HCT116 (cell line): ENCODE measurements around the gene RAPGEF2. TPM values are rescaled to one million over a fixed set of nuclear protein-coding genes. Genes with fewer than 3 reads are reported as not detected.
"Not testable (repeated sequence)": the region's sequence is repeated elsewhere in the genome, so short reads cannot be mapped to it uniquely, and the experiment has no call there.

Source experiments
- ATAC-seq: fragments of 200-7000 bp; cut with Tn5 transposase; 2 replicates; pipeline ENCODE4 v1.9.1; 2020; ENCODE audit warnings: mild to moderate bottlenecking, moderate library complexity
- BruUV-seq: library from RNA; stranded (reverse); fragments of 400-500 nt; replicated peaks from 2 replicates; lab custom pipeline; 2021; lab: Mats Ljungman, UMichigan
- CTCF ChIA-PET: fragments of 300-600 bp; sonication (Branson Sonifier 250); formaldehyde crosslinking; loops from one replicate; lab custom pipeline; 2021; ENCODE audit warnings: antibody characterized with exemption; lab: Charles Lee
- POLR2A ChIA-PET: fragments of 300-600, 350-600 bp; sonication (Branson Sonifier 250); formaldehyde crosslinking; loops from one replicate; lab custom pipeline; 2021; ENCODE audit warnings: antibody characterized with exemption; lab: Charles Lee
- RAD21 ChIA-PET, 2 experiments: fragments of 300-600 bp; sonication (Branson Sonifier 250); formaldehyde crosslinking; loops; one replicate each; lab custom pipeline; 2023; ENCODE audit warnings: low total read pairs in 2 of 2; ENCODE audit not compliant: uncharacterized antibody in 2 of 2, unreplicated experiment in 2 of 2, low non-redundant PET in 1 of 2; lab: Charles Lee
- DNase-seq: peaks from one replicate; pipeline ENCODE4 v3.0.0-alpha.2; 2010; ENCODE audit warnings: low read depth, low spot score
- H2AFZ ChIP-seq: fragments of 200-600 bp; shearing (Covaris generic), sonication (generic); 2 replicates; pipeline ENCODE4 v1.6.1; 2017; ENCODE audit warnings: low read depth, mixed run types, mixed read lengths, antibody characterized with exemption, low read length; ENCODE audit not compliant: poor library complexity, severe bottlenecking
- H3K27ac ChIP-seq: 2 replicates; pipeline ENCODE4 v1.5.1; 2012; ENCODE audit warnings: low read depth, low read length
- H3K27me3 ChIP-seq: fragments of 200-600 bp; sonication (generic); 2 replicates; pipeline ENCODE4 v1.6.1; 2016; ENCODE audit warnings: mixed run types, low read length, mixed read lengths; ENCODE audit not compliant: insufficient read depth
- H3K36me3 ChIP-seq, 2 experiments: fragments of 200-500 bp in 1 of 2; fragments of 200-600 bp in 1 of 2; sonication (Bioruptor generic) in 1 of 2; sonication (generic) in 1 of 2; 2 replicates each; pipeline versions ENCODE4 v1.5.1 to v1.6.1; 2014 to 2016; ENCODE audit warnings: low read length in 2 of 2, inconsistent platforms in 1 of 2, mixed read lengths in 1 of 2, mixed run types in 1 of 2; ENCODE audit not compliant: insufficient read depth in 2 of 2, control insufficient read depth in 1 of 2
- H3K4me1 ChIP-seq, 2 experiments: fragments of 200-600 bp in 1 of 2; sonication (generic) in 1 of 2; 2 replicates each; pipeline versions ENCODE4 v1.5.1 to v1.6.1; 2012 to 2017; ENCODE audit warnings: low read length in 2 of 2, inconsistent platforms in 1 of 2, mild to moderate bottlenecking in 1 of 2, mixed read lengths in 1 of 2, mixed run types in 1 of 2, moderate library complexity in 1 of 2; ENCODE audit not compliant: insufficient read depth in 2 of 2, control insufficient read depth in 1 of 2
- H3K4me2 ChIP-seq: fragments of 200-600 bp; sonication (generic); 2 replicates; pipeline ENCODE4 v1.6.1; 2017; ENCODE audit warnings: mixed run types, low read length, mixed read lengths
- H3K4me3 ChIP-seq, 2 experiments: fragments of 200-600 bp in 1 of 2; sonication (generic) in 1 of 2; replicated peaks in 1 of 2; 2 replicates each; pipeline ENCODE4 v1.5.1; 2011 to 2016; ENCODE audit warnings: low read length in 2 of 2, control low read depth in 1 of 2, low read depth in 1 of 2, mild to moderate bottlenecking in 1 of 2, mixed read lengths in 1 of 2, mixed run types in 1 of 2
- H3K79me2 ChIP-seq: fragments of 200-600 bp; sonication (generic); 2 replicates; pipeline ENCODE4 v1.6.1; 2017; ENCODE audit warnings: mild to moderate bottlenecking, mixed run types, low read length, moderate library complexity, mixed read lengths; ENCODE audit not compliant: insufficient read depth
- H3K9ac ChIP-seq: fragments of 200-600 bp; sonication (generic); 2 replicates; pipeline ENCODE4 v1.6.1; 2016; ENCODE audit warnings: low read length, mixed read lengths
- H3K9me2 ChIP-seq: fragments of 200-600 bp; sonication (generic), shearing (Covaris generic); 2 replicates; pipeline ENCODE4 v1.6.1; 2017; ENCODE audit warnings: mixed run types, mild to moderate bottlenecking, moderate library complexity; ENCODE audit not compliant: insufficient read depth
- H3K9me3 ChIP-seq, 2 experiments: fragments of 200-500 bp in 1 of 2; fragments of 200-600 bp in 1 of 2; sonication (Bioruptor generic) in 1 of 2; sonication (generic) in 1 of 2; 2 replicates each; pipeline ENCODE4 v1.6.1; 2014 to 2017; ENCODE audit warnings: low read length in 2 of 2, mixed read lengths in 2 of 2, inconsistent platforms in 1 of 2, low read depth in 1 of 2, mild to moderate bottlenecking in 1 of 2, mixed run types in 1 of 2, moderate library complexity in 1 of 2; ENCODE audit not compliant: control insufficient read depth in 1 of 2, insufficient read depth in 1 of 2
- H4K20me1 ChIP-seq: fragments of 200-600 bp; sonication (generic), shearing (Covaris generic); 2 replicates; pipeline ENCODE4 v1.6.1; 2017; ENCODE audit warnings: mixed run types, mild to moderate bottlenecking, moderate library complexity; ENCODE audit not compliant: insufficient read depth
- CEBPB ChIP-seq: IDR thresholded peaks from 2 replicates; pipeline ENCODE4 v1.6.1; 2012; ENCODE audit warnings: low read depth
- CTCF ChIP-seq, 3 experiments: fragments of 200-600 bp in 1 of 3; sonication (generic) in 1 of 3; IDR thresholded peaks in 2 of 3; conservative IDR thresholded peaks in 1 of 3; 2 replicates each; pipeline ENCODE4 v1.5.1; 2012 to 2017; ENCODE audit warnings: low read depth in 2 of 3, low read length in 2 of 3, antibody characterized with exemption in 1 of 3, borderline replicate concordance in 1 of 3, control low read depth in 1 of 3, mild to moderate bottlenecking in 1 of 3, mixed read lengths in 1 of 3, mixed run types in 1 of 3, moderate library complexity in 1 of 3; ENCODE audit not compliant: insufficient read depth in 1 of 3
- FOSL1 ChIP-seq: IDR thresholded peaks from 2 replicates; pipeline ENCODE4 v1.6.1; 2012; ENCODE audit warnings: low read depth
- RAD21 ChIP-seq: IDR thresholded peaks from 2 replicates; pipeline ENCODE4 v1.6.1; 2012; ENCODE audit warnings: low read depth, mild to moderate bottlenecking
- YY1 ChIP-seq: IDR thresholded peaks from 2 replicates; pipeline ENCODE4 v1.6.1; 2011; ENCODE audit warnings: low read length, low read depth, moderate library complexity, mild to moderate bottlenecking; ENCODE audit not compliant: insufficient replicate concordance; ENCODE audit errors: extremely low read depth
- ZFX ChIP-seq: fragments of 450-650 bp; IDR thresholded peaks from 2 replicates; pipeline ENCODE4 v1.6.1; 2017
- intact Hi-C: fragments of 100-400 bp; cut with micrococcal nuclease; formaldehyde crosslinking; loops from 2 replicates; pipeline ENCODE4 v1.10.0; 2022
- total RNA-seq: library from RNA; stranded (reverse); gene quantifications from one replicate; pipeline ENCODE4 v1.2.1, GENCODE V29; 2021; ENCODE audit not compliant: unreplicated experiment

RAPGEF2 gene
- total RNA-seq, 1 experiment from 2014 or later, result 21.2 TPM

- ChIA-PET CTCF (no interaction called here), POLR2A (no interaction called here), RAD21 (no interaction called here)
- no peak overlapping the region for H3K4me2 ChIP-seq
- no peaks in the 10 kb centered on the region for H3K9me3 ChIP-seq
- no peaks in the 10 kb centered on the region for H3K27me3 ChIP-seq
- no peaks in the 10 kb centered on the region for H3K9me2 ChIP-seq
- H3K79me2 ChIP-seq, result no peaks in the 10 kb centered on the region
- no peak overlapping the region for H3K4me3 ChIP-seq
- ATAC-seq (no peak), DNase-seq (no peak)
- H3K4me1 ChIP-seq, result peaks cover 0 to 12% of the 10 kb centered on the region in 2 experiments; a peak in 2 of 4 replicates
- H3K36me3 ChIP-seq, result no peaks in the 10 kb centered on the region
- no peaks in the 10 kb centered on the region for H4K20me1 ChIP-seq
- BruUV-seq, result no TSS peak
- no peak overlapping the region for H2AFZ ChIP-seq
- H3K9ac ChIP-seq, result no peak overlapping the region
- no peak overlapping the region for H3K27ac ChIP-seq
- intact Hi-C loops, result loop anchor here (5.0 kb wide), 1 partner anchor 460 kb away; no protein-coding TSS in a partner anchor
- no peak for TF ChIP-seq FOSL1
- no peak for TF ChIP-seq ZFX
- no peak for TF ChIP-seq YY1
- no peak for TF ChIP-seq CEBPB
Measured at GRCh38 chr4:159312236-159312635, 209.4 kb downstream of the RAPGEF2 start.

GRCh38 chr4:159315879-159316278, 213.0 kb downstream of the RAPGEF2 start:
- H3K9me2 ChIP-seq, H3K9ac ChIP-seq, H3K27ac ChIP-seq, ATAC-seq, H3K36me3 ChIP-seq, RAD21 ChIA-PET, BruUV-seq, H3K9me3 ChIP-seq, H3K4me3 ChIP-seq, H2AFZ ChIP-seq, H3K4me2 ChIP-seq, H3K27me3 ChIP-seq, H4K20me1 ChIP-seq, H3K79me2 ChIP-seq, DNase-seq, intact Hi-C loops, H3K4me1 ChIP-seq, POLR2A ChIA-PET: not testable (repeated sequence)
- CTCF ChIA-PET, result interaction anchor here (1.2 kb wide), 1 partner anchor 14 kb away, joined by 3 read pairs; no protein-coding TSS in a partner anchor
- TF ChIP-seq CTCF (IDR thresholded peaks at IDR 0.05 in 2 of 3, conservative IDR thresholded peaks at IDR 0.05 in 1 of 3; ENCODE audit: borderline replicate concordance in 1 of 3, insufficient read depth in 1 of 3, low read depth in 2 of 3, low read length in 2 of 3), result peak in 2 of 3 experiments; percentile 47 to 48; a peak in 4 of 6 replicates
- TF ChIP-seq RAD21, result peak; percentile 40; the same call in 1 of the 2 replicates
